ENCODE data around the gene WAPL.

DNA sequence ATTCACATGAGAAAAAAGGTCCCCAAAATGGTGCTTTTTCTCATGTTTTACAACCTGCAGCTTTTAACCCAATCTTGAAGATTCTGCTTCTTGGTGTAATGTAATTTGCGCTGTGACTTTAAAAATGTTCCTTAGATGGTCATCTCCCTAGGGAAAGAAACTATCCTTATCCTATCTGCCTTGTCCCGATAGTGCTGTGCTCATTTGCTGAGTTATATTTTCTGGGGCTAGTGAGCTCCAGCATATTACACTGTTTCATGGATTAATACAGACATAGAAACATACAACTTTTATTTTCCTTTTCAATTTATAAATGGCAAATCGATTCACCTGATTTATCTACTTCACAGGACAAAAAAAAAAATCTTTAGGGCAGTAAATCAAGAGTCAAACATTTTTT, 2.8 kb downstream of the WAPL start:
- TF ChIP-seq EZH2 (IDR thresholded peaks at IDR 0.05; ENCODE audit: low read length, unreplicated experiment), result no peak
- TF ChIP-seq, protein P1, sequence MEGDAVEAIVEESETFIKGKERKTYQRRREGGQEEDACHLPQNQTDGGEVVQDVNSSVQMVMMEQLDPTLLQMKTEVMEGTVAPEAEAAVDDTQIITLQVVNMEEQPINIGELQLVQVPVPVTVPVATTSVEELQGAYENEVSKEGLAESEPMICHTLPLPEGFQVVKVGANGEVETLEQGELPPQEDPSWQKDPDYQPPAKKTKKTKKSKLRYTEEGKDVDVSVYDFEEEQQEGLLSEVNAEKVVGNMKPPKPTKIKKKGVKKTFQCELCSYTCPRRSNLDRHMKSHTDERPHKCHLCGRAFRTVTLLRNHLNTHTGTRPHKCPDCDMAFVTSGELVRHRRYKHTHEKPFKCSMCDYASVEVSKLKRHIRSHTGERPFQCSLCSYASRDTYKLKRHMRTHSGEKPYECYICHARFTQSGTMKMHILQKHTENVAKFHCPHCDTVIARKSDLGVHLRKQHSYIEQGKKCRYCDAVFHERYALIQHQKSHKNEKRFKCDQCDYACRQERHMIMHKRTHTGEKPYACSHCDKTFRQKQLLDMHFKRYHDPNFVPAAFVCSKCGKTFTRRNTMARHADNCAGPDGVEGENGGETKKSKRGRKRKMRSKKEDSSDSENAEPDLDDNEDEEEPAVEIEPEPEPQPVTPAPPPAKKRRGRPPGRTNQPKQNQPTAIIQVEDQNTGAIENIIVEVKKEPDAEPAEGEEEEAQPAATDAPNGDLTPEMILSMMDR (conservative IDR thresholded peaks at IDR 0.05; ENCODE audit: low read depth, low read length), result no peak

All from PC-3 (cell line).